GM12873 (cell line): ENCODE data around the gene GAK.

ENCODE experiments used
- CTCF ChIP-seq: IDR thresholded peaks from 2 replicates; pipeline ENCODE4 v1.5.1; 2012; ENCODE audit warnings: low read depth, mild to moderate bottlenecking, moderate library complexity, low read length, control low read depth; ENCODE audit not compliant: insufficient read depth; ENCODE audit errors: missing control alignments

The GAK gene

GRCh38 chr4:957231-957580 is 25.1 kb upstream of the GAK start:
- no peak for TF ChIP-seq CTCF

DNA sequence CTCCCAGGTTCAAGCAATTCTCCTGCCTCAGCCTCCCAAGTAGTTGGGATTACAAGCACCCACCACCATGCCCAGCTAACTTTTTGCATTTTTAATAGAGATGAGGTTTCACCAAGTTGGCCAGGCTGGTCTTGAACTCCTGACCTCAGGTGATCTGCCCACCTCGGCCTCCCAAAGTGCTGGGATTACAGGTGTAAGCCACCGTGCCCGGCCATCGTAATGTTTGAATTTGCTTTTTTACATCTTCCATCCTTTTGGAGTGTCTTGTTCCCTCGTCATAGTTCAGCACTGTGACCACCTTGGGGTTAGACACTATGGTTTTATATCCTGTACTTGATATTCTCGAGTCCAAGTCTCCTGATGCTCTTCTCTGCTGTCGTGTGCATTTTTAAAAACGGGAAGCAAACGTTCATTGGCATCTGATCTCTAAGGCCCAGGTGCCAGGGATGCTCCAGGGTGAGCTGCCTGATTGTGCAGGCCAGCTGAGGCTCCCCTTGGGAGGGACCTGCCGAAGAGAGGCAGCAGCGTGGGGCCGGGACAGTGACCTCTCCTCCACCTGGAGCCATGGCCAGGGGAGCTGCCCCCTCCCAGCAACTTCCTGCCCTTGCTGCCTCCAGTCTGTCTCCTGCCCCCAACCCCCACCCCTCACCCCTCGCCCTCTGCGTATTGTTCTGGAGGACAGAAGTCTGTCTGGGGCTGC is 24.6 kb upstream of the GAK start:
- no peak for TF ChIP-seq CTCF

DNA sequence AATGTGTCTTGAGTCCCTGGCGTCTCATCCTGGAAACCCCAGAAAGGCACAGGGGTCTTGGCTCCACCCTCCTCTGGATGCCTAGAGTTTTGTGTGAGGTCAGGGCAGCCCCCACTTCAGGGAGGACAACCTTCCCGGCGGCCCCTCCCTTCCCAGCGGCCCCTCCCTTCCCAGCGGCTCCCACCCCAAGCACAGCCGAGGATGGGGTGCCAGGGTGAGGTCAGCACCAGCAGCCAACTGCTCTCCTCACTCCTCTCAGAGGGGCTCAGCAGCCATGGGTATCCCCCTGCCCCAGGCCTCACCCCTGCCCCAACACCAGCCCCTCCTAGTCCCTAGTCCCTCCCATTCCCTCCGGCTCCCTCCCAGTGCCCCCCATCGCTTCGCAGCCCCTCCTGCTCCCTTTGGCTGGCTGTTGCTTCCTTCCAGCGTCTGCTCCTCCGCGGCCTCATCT is 23.8 kb upstream of the GAK start:
- no peak for TF ChIP-seq CTCF

GRCh38 chr4:955161-955921 is 23.2 kb upstream of the GAK start:
- no peak for TF ChIP-seq CTCF

GRCh38 chr4:954211-955020 is 22.3 kb upstream of the GAK start:
- TF ChIP-seq CTCF: no peak

- TF ChIP-seq CTCF: no peak
Observed at GRCh38 chr4:953574-953915, 21.4 kb upstream of the GAK start.

DNA sequence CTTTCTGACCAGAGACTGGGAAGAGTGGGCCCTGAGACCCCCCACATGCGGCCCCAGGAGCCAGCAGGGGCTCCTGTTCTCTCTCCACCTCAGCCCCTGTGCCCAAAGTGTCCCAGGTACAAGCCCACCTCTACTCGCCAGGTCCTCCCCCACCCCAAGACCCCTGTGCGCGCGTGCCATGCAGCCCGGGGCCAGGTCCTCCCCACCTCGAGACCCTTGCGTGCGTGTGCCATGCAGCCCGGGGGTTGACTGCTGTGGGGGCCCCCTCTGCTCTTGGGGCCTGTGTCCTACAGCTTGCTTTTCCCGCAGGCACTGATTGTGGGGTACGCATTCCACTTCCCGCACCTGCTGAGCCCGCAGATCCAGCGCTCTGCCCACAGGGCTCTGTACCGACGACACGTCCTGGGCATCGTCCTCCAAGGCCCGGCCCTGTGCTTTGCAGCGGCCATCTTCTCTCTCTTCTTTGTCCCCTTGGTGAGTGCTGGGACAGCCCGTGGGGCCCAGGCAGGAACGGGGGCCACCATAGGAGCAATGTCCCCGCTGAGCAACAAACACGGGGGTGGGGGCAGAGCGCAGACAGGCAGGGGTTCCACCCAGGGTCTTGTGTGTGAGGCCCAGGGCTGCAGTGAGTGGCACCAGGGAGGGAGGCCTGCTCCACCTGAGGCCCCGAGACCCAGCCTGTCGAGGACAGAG is 20.9 kb upstream of the GAK start:
- no peak for TF ChIP-seq CTCF
